Colonic mucosa (tissue), 4 donors: Measurements from ENCODE around the gene SLC16A13. TPM values are rescaled to one million over a fixed set of nuclear protein-coding genes. Genes with fewer than 3 reads are reported as not detected.
A peak's percentile ranks its signal among the peaks of the same experiment; 100 is the strongest.
"Not testable (repeated sequence)": the region's sequence is repeated elsewhere in the genome, so short reads cannot be mapped to it uniquely, and the experiment has no call there.

ENCODE experiments used
- DNase-seq: peaks from one replicate; pipeline ENCODE4 v3.0.0-alpha.2; 2020
- H3K27ac ChIP-seq: fragments of 200-600 bp; one replicate; pipeline ENCODE4 v1.8.0; 2021
- H3K27me3 ChIP-seq: fragments of 200-600 bp; one replicate; pipeline ENCODE4 v1.8.0; 2021
- H3K36me3 ChIP-seq: fragments of 200-600 bp; one replicate; pipeline ENCODE4 v1.8.0; 2021
- H3K4me1 ChIP-seq: fragments of 200-600 bp; one replicate; pipeline ENCODE4 v1.8.0; 2021; ENCODE audit warnings: mild to moderate bottlenecking
- H3K4me3 ChIP-seq: fragments of 200-600 bp; one replicate; pipeline ENCODE4 v1.8.0; 2021
- H3K9ac ChIP-seq, 2 donors: one replicate each; pipeline ENCODE4 v1.7.0; 2013; ENCODE audit warnings: control low read depth in 2 of 2, low read depth in 2 of 2, low read length in 2 of 2
- H3K9me3 ChIP-seq: fragments of 200-600 bp; one replicate; pipeline ENCODE4 v1.8.0; 2021
- intact Hi-C: fragments of 100-400 bp; cut with DNase I; formaldehyde crosslinking; loops from one replicate; pipeline ENCODE4 v1.14.1; 2022
- total RNA-seq, 2 donors: library from RNA; stranded (reverse); fragmentation: NEBNext Ultra II Directional in 1 of 2; extraction: Animal tissue kit (Norgen Biotek cat#: 25700) in 1 of 2; gene quantifications; one replicate each; pipeline ENCODE4 v1.2.1, GENCODE V29; 2021
- TF ChIP-seq, protein P1 (sequence below): fragments of 200-600 bp; IDR thresholded peaks from one replicate; pipeline ENCODE4 v1.8.0; 2022; ENCODE audit warnings: antibody characterized with exemption, mild to moderate bottlenecking
- donor health status: healthy.
- donor health status: DM: no; HTN: no; CAD: no.
- donor health status: DM: no; HTN: no; CAD: no.

SLC16A13 gene
- total RNA-seq, 2 donors from 2014 or later = 11.0 to 13.9 TPM

DNA sequence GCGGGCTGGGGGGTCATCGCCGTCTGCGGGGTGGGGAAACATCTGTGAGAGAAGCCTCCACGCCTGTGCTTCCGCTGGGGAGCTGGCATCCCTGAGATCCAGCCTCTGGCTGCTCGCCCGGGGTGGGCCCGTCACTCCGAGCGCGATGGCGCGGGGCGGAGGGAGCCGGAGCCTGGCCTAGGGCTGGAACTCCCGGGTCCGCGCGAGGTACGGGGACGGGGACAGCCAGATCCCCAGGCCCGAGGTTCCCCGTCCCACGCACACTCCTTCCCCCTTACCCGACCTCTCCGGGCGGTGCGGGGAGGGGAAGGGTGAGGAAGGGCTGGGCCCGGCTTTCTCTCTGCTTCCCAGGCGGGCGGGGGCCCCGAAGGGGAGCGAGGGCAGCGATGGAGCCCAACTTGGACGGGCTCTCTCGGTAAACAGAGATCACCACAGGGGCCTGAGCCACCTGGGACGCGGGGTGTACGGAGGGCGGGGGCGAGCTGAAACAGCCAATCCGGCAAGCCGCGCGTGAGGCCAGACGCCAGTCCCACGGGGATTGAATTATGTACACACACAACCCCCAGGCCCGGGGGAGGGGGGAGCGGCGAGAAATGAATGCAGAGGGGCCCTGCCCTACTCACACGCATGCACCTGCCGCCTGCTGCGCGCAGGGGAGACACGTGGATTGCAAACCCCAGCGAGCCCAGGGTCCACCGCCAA is 7.8 kb downstream of the SLC16A13 start, which contains the start of gene SLC16A11:
Gene SLC16A11 (minus strand): TSS at position 596 of the 702 bp plus-strand sequence. CDS start 579 bp downstream, at position 17.
- Histone ChIP-seq H3K36me3 (no peaks in the 10 kb centered on the region), H3K27me3 (peaks cover 7% of the 10 kb centered on the region), H3K27ac (no peak within 1 kb of the TSS), H3K9me3 (no peaks in the 10 kb centered on the region), H3K4me3 (peak within 1 kb of the TSS; percentile 40), H3K4me1 (peaks cover 18% of the 10 kb centered on the region), H3K9ac (peak within 1 kb of the TSS; percentile 33 to 61)
- DNase-seq = peak; percentile 59
- intact Hi-C loops = no loop called here
- TF ChIP-seq, protein P1, sequence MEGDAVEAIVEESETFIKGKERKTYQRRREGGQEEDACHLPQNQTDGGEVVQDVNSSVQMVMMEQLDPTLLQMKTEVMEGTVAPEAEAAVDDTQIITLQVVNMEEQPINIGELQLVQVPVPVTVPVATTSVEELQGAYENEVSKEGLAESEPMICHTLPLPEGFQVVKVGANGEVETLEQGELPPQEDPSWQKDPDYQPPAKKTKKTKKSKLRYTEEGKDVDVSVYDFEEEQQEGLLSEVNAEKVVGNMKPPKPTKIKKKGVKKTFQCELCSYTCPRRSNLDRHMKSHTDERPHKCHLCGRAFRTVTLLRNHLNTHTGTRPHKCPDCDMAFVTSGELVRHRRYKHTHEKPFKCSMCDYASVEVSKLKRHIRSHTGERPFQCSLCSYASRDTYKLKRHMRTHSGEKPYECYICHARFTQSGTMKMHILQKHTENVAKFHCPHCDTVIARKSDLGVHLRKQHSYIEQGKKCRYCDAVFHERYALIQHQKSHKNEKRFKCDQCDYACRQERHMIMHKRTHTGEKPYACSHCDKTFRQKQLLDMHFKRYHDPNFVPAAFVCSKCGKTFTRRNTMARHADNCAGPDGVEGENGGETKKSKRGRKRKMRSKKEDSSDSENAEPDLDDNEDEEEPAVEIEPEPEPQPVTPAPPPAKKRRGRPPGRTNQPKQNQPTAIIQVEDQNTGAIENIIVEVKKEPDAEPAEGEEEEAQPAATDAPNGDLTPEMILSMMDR = no peak

DNA sequence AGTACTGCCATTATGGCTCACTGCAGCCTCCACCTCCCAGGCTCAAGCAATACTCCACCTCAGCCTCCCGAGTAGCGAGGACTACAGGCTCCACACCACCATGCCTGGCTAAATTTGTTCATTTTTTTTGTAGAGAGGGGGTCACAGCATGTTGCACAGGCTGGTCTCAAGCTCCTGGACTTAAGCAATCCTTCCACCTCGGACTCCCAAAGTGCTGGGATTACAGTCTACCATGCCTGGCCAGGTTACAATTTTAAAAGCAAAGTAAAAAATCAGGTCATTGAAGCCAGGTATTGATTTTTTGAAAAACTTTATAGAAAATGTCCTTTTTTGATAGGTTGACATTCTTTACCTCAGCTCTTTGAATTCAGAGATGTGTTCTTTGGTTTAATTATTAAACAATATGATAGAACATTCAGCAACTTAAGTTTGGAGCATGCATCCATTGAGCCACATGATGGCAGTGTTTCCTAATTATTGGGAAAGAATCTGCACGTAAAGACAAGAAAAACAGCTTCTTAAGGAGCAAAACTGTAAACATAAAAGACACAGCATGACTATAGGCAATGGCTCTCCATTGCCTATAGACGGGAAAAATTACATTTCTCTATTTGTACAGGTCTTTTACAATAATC is 9.8 kb downstream of the SLC16A13 start:
- TF ChIP-seq, protein P1 = peak; percentile 64
- intact Hi-C loops = no loop called here
- Histone ChIP-seq H3K9me3 (no peaks in the 10 kb centered on the region), H3K27me3 (peaks cover 7% of the 10 kb centered on the region), H3K36me3 (no peaks in the 10 kb centered on the region), H3K27ac (peak overlapping the region; percentile 71), H3K4me1 (peaks cover 18% of the 10 kb centered on the region), H3K9ac (peak overlapping the region in 1 of 2 donors; percentile 76), H3K4me3 (peak overlapping the region; percentile 21)
- peak; percentile 72 for DNase-seq

DNA sequence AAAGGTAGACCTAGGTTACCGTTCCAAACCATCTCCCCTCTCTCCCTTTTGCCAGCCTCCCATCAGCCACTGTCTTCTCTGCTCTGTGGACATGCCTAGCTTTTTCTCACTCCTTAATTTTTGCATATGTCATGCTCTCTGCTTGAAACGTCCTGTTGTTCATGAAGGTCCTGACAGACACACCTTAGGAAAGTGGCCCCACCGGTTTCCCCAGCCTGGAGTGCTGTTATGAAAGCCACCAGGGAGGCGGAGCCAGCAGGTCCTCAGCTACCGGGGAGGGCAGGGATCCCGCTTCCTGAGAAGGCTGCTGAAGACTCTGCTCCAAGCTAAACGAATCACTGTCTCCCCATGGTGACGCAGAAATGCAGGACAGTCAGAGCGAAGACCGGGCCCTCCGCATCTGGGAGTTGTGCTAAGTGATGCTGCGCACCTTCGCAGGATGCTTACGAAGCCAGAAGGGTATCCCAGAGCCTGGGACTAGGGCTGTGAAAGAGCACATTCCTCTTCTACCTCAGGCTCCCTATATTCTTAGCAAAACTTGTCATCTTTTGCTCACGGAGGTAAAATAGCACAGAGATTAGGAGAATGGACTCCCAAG is 10.4 kb downstream of the SLC16A13 start:
- intact Hi-C loops = no loop called here

DNA sequence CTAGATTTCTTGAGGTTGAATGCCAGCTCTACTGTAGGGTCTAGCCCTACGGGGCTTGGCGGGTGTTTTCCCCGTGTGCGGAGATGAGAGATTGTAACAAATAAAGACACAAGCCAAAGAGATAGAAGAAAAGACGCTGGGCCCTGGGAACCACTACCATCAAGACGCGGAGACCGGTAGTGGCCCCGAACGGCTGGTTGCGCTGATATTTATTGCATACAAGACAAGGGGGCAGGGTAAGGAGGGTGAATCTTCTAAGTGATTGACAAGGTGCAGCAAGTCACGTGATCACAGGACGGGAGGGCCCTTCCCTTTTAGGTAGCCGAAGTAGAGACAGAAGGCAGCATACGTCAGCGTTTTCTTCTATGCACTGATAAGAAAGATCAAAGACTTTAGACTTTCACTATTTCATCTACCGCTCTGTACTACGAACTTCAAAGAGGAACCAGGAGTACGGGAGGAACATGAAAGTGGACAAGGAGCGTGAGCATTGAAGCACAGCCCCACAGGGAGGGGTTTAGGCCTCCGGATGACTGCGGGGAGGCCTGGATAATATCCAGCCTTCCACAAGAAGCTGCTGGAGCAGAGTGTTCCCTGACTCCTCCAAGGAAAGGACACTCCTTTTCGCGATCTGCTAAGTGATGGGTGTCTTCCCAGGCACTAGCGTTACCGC is 11.0 kb downstream of the SLC16A13 start:
- intact Hi-C loops, H3K9me3 ChIP-seq, H3K27me3 ChIP-seq, H3K36me3 ChIP-seq: not testable (repeated sequence)
- Histone ChIP-seq H3K27ac (peak overlapping the region; percentile 71), H3K4me3 (peak overlapping the region; percentile 21), H3K4me1 (peaks cover 18% of the 10 kb centered on the region), H3K9ac (peak overlapping the region; percentile 26 to 76)
- peak; percentile 80 for DNase-seq

More for the DNA sequence above, 10.4 kb downstream of the SLC16A13 start:
- Histone ChIP-seq H3K4me1 (peaks cover 18% of the 10 kb centered on the region), H3K4me3 (peak overlapping the region; percentile 21), H3K27ac (peak overlapping the region; percentile 71), H3K9ac (peak overlapping the region; percentile 26 to 76), H3K36me3 (no peaks in the 10 kb centered on the region), H3K9me3 (no peaks in the 10 kb centered on the region), H3K27me3 (peaks cover 7% of the 10 kb centered on the region)
- TF ChIP-seq, protein P1 = peak; percentile 2
- peak; percentile 95 for DNase-seq

DNA sequence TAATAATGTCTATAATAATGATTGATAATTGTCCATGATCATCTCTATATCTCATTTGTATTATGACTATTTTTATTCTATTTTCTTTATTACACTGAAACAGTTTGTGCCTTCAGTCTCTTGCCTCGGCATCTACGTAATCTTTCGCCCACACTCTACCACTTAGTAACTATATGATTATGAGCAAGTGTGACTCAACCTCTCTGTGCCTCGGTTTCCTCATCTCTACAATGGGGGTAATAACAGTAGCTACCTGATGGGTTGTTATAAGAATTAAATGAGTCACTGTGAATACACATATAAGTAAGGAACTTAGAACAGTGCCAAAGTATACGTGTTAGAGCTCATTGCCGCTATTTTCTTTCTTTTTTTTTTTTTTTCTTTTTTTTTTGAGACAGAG is 11.8 kb downstream of the SLC16A13 start:
- Histone ChIP-seq H3K9me3 (no peaks in the 10 kb centered on the region), H3K27ac (peak overlapping the region; percentile 71), H3K36me3 (no peaks in the 10 kb centered on the region), H3K27me3 (peaks cover 5% of the 10 kb centered on the region), H3K9ac (no peak overlapping the region), H3K4me1 (peaks cover 15% of the 10 kb centered on the region), H3K4me3 (no peak overlapping the region)
- intact Hi-C loops = no loop called here
- no peak for DNase-seq
- TF ChIP-seq, protein P1 = no peak
